Cardiac septum (tissue), 1 donor: ENCODE results near the gene SLC9A8. TPM values are rescaled to one million over a fixed set of nuclear protein-coding genes. Genes with fewer than 3 reads are reported as not detected.

Source experiments
- DNase-seq: peaks from one replicate; pipeline ENCODE4 v3.0.0-alpha.2; 2020; ENCODE audit warnings: low spot score
- intact Hi-C: fragments of 100-400 bp; cut with DNase I; formaldehyde crosslinking; loops from one replicate; pipeline ENCODE4 v1.14.0; 2022
- total RNA-seq: library from RNA; stranded (reverse); fragmentation: NEBNext Ultra II Directional; extraction: Animal tissue kit (Norgen Biotek cat#: 25700); gene quantifications from one replicate; pipeline ENCODE4 v1.2.1, GENCODE V29; 2021
- donor health status: DM: no; HTN: no; CAD: no.

The SLC9A8 gene
- total RNA-seq, 1 donor from 2014 or later, result 7.2 TPM

DNA sequence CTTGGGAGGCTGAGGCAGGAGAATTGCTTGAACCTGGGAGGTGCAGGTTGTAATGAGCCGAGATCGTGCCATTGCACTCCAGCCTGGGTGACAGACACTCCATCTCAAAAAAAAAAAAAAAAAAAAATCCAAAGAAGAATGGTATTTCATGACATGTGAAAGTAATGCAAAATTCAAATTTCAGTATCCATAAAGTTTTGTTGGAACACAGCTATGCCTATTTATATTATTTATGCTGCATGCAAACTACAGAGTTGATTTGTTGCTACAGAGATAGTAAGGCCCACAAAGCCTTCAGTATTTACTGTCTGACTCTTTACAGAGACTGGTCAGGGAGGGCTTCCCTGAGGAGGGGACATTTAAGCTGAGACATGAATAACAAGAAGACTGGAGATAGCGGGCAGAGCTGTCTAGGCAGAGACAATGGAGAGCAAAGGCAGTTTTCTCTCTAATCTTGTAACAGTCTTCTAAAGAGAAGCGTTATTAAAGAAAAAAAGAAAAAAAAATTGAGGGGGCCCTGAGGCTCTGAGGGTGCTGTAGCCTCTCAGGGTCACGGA is 2.7 kb upstream of the SLC9A8 start:
- intact Hi-C loops, result no loop called here
- no peak for DNase-seq

GRCh38 chr20:49810491-49811190 is 2.0 kb upstream of the SLC9A8 start:
- intact Hi-C loops, result no loop called here
- DNase-seq, result no peak

DNA sequence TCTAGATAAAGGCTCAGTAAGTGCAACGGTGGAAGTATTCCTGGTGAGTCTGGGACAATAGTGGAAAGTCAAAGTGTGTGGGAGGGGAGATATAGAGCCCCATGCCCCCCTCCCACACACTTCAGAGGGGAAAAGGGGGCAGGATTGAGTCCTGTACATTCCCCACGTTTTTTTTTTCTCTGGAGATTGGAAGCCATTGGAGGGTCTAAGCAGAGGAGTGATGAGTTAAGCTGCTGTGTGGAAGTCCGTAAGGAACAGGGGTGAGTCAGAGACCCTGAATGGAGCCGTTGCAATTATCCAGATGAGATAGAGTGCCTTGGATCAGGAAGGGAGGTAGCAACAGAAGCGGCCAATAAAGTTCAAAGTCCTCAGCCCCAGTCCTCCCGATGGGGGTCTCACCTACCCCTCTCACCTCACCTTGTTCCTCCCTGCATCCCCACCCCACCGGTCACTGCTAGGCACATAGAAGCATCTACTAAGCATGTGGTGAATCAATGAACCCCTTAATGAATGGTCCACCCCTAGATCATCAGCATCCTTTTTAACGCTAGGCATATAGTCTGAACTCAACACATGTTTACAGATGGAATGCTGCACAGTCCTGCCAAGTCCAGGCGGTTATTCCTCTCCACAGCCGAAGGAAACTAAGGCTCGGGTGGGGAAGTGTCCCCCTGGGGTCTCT is 662 bp upstream of the SLC9A8 start:
- no peak for DNase-seq
- intact Hi-C loops, result no loop called here

DNA sequence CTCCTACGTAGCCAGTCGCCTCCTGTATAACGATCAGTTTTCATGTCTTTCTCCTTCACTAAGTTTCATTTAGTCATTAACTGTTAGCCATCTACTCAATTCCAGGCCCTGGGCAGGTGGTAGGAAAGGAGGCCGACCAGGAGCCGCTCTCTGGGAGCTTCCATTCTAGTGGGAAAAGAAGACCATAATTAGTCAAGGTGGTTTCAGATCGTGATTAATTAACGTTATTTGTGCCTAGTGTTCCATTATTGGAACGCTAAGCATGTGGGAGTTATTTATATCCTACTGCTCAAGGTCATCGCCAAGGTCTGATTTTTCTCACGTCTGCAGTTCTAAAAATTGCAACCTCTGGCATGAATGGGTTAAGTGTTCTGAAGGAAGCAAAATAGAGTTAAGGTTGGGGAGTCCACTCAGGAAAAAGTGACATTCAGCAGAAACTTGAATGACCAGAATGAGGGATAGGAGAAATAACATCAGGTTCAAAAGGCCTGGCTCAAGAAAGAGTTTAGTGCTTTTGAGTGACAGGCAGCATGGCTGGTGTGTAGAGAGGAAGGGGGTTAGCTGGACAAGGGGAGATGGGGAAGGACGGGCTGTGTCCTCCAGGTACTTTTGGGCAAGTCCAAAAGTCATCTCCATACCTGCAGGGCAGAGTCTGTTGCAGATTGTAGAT is 812 bp downstream of the SLC9A8 start:
- intact Hi-C loops, result no loop called here
- no peak for DNase-seq

- intact Hi-C loops, result no loop called here
- no peak for DNase-seq
These were observed 1.5 kb downstream of the SLC9A8 start for GRCh38 chr20:49814057-49814694.

GRCh38 chr20:49818816-49819215 is 6.2 kb downstream of the SLC9A8 start:
- DNase-seq, result no peak
- intact Hi-C loops, result no loop called here

- intact Hi-C loops, result loop anchor here (5.0 kb wide), 1 partner anchor 207 kb away; no protein-coding TSS in a partner anchor
- no peak for DNase-seq
These were observed 7.1 kb downstream of the SLC9A8 start for GRCh38 chr20:49819702-49820101.

- DNase-seq, result no peak
- intact Hi-C loops, result loop anchor here (5.0 kb wide), 1 partner anchor 209 kb away; no protein-coding TSS in a partner anchor
These were observed 8.8 kb downstream of the SLC9A8 start for GRCh38 chr20:49821381-49821780.

- no peak for DNase-seq
- intact Hi-C loops, result loop anchor here (5.0 kb wide), 1 partner anchor 210 kb away; no protein-coding TSS in a partner anchor
These were observed 9.3 kb downstream of the SLC9A8 start for GRCh38 chr20:49821870-49822331.

- intact Hi-C loops, result loop anchor here (5.0 kb wide), 1 partner anchor 211 kb away; no protein-coding TSS in a partner anchor
- no peak for DNase-seq
These were observed 10.7 kb downstream of the SLC9A8 start for GRCh38 chr20:49823152-49823847.

- intact Hi-C loops, result loop anchor here (5.0 kb wide), 1 partner anchor 212 kb away; no protein-coding TSS in a partner anchor
- no peak for DNase-seq
These were observed 11.6 kb downstream of the SLC9A8 start for GRCh38 chr20:49824206-49824605.

- intact Hi-C loops, result no loop called here
- no peak for DNase-seq
These were observed 12.9 kb downstream of the SLC9A8 start for GRCh38 chr20:49825521-49826033.

- intact Hi-C loops, result no loop called here
- no peak for DNase-seq
These were observed 18.6 kb downstream of the SLC9A8 start for GRCh38 chr20:49831022-49831769.

GRCh38 chr20:49831770-49832631 is 19.4 kb downstream of the SLC9A8 start:
- no peak for DNase-seq
- intact Hi-C loops, result no loop called here

DNA sequence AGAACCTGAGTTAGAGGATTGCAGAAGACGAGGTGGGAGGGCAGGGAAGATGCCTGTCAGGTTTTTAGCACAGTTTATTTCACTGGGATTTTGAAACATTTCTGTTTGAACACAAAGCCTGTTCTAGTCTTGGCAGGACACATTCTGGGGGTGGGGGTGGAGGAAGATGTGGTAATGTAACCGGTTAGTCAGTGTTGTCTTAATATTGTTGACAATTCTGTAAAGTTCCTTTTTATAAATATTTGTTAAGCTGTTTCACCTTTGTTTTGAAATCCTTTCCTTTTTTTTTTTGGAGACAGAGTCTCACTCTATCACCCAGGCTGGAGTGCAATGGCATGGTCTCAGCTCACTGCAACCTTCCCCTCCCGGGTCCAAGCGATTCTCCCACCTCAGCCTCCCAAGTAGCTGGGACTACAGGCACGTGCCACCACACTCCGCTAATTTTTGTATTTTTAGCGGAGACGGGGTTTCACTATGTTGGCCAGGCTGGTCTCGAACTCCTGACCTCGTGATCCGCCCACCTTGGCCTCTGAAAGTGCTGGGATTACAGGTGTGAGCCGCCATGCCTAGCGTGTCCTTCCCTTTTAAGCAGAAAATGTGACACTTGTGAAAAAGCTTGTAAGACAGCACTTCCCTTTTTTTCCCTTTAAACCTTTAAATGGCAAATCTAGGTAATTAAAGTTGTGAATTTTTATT is 20.2 kb downstream of the SLC9A8 start:
- intact Hi-C loops, result no loop called here
- no peak for DNase-seq

GRCh38 chr20:49833483-49833882 is 20.9 kb downstream of the SLC9A8 start:
- intact Hi-C loops, result no loop called here

GRCh38 chr20:49835031-49835430 is 22.4 kb downstream of the SLC9A8 start:
- intact Hi-C loops, result no loop called here

More at GRCh38 chr20:49833483-49833882, 20.9 kb downstream of the SLC9A8 start:
- DNase-seq, result no peak

More at GRCh38 chr20:49835031-49835430, 22.4 kb downstream of the SLC9A8 start:
- no peak for DNase-seq
